Measurements from ENCODE around the gene PCP2. TPM values are rescaled to one million over a fixed set of nuclear protein-coding genes. Genes with fewer than 3 reads are reported as not detected.

PCP2 gene
- total RNA-seq, 1 experiment from 2014 or later, result not detected

GRCh38 chr19:7654401-7654800 is 20.9 kb upstream of the PCP2 start:
- DNase-seq (ENCODE audit: low read depth, low spot score) (no peak), ATAC-seq (no peak)
- in situ Hi-C loops (cut with HindIII; ENCODE audit: low pct_unique_long_range_greater_than_20kb, low sequenced_read_pairs) (no loop called here), intact Hi-C loops (cut with micrococcal nuclease; ENCODE audit: unreplicated experiment) (no loop called here)
- Histone ChIP-seq H3K27me3 (ENCODE audit: control insufficient read depth, insufficient read depth, low read length) (no peaks in the 10 kb centered on the region), H3K4me3 (ENCODE audit: low read depth in 2 of 2, low read length in 2 of 2) (no peak overlapping the region), H3K36me3 (ENCODE audit: control insufficient read depth, insufficient read depth, low read length) (no peaks in the 10 kb centered on the region), H3K4me1 (ENCODE audit: control insufficient read depth, insufficient read depth, low read length) (no peaks in the 10 kb centered on the region), H3K9me3 (ENCODE audit: control insufficient read depth, insufficient read depth, low read depth, low read length) (no peaks in the 10 kb centered on the region), H3K27ac (ENCODE audit: low read length) (no peak overlapping the region)
- no peak for TF ChIP-seq REST (IDR thresholded peaks at IDR 0.05; ENCODE audit: insufficient read depth in 1 of 2, low read depth in 2 of 2, low read length in 1 of 2)
- no peak for TF ChIP-seq TCF7L2 (IDR thresholded peaks at IDR 0.05; ENCODE audit: low read depth, low read length)
- no peak for TF ChIP-seq SIN3A (IDR thresholded peaks at IDR 0.05; ENCODE audit: borderline replicate concordance, insufficient read depth, low read depth, low read length)
- TF ChIP-seq CTCF (IDR thresholded peaks at IDR 0.05), result no peak
- no peak for TF ChIP-seq POLR2AphosphoS5 (IDR thresholded peaks at IDR 0.05; ENCODE audit: low read depth, low read length)
- ChIA-PET POLR2A (no interaction called here), CTCF (no interaction called here)
- no TSS peak for BruUV-seq (replicated peaks)

- Histone ChIP-seq H3K4me1 (ENCODE audit: control insufficient read depth, insufficient read depth, low read length) (no peaks in the 10 kb centered on the region), H3K4me3 (ENCODE audit: low read depth in 2 of 2, low read length in 2 of 2) (peak overlapping the region; percentile 25 to 58), H3K27ac (ENCODE audit: low read length) (peak overlapping the region; percentile 39; the same call in 1 of the 2 replicates), H3K27me3 (ENCODE audit: control insufficient read depth, insufficient read depth, low read length) (no peaks in the 10 kb centered on the region), H3K36me3 (ENCODE audit: control insufficient read depth, insufficient read depth, low read length) (no peaks in the 10 kb centered on the region), H3K9me3 (ENCODE audit: control insufficient read depth, insufficient read depth, low read depth, low read length) (no peaks in the 10 kb centered on the region)
- ChIA-PET CTCF (interaction anchor here (0.6 to 0.7 kb wide), 2 partner anchors 39 to 428 kb away, joined by 3 to 12 read pairs; no protein-coding TSS in a partner anchor), POLR2A (no interaction called here)
- ATAC-seq, result peak; percentile 70
- peak; percentile 94 for TF ChIP-seq CTCF (IDR thresholded peaks at IDR 0.05)
- TF ChIP-seq TCF7L2 (IDR thresholded peaks at IDR 0.05; ENCODE audit: low read depth, low read length), result peak; percentile 100
- no peak for TF ChIP-seq REST (IDR thresholded peaks at IDR 0.05; ENCODE audit: insufficient read depth in 1 of 2, low read depth in 2 of 2, low read length in 1 of 2)
- DNase-seq (ENCODE audit: low read depth, low spot score), result peak; percentile 70
- in situ Hi-C loops (cut with HindIII; ENCODE audit: low pct_unique_long_range_greater_than_20kb, low sequenced_read_pairs) (no loop called here), intact Hi-C loops (cut with micrococcal nuclease; ENCODE audit: unreplicated experiment) (no loop called here)
- BruUV-seq (replicated peaks), result no TSS peak
Measured at GRCh38 chr19:7652061-7652641, 18.6 kb upstream of the PCP2 start.
